H1 (cell line): Measurements from ENCODE around the gene SLN.
"Not testable (repeated sequence)": the region's sequence is repeated elsewhere in the genome, so short reads cannot be mapped to it uniquely, and the experiment has no call there.

ENCODE experiments used
- CHD2 ChIP-seq: IDR thresholded peaks from 2 replicates; pipeline ENCODE4 v1.6.1; 2012; ENCODE audit warnings: low read length, improper control_type of control experiment
- FOSL1 ChIP-seq: IDR thresholded peaks from 2 replicates; pipeline ENCODE4 v1.6.1; 2011; ENCODE audit warnings: mild to moderate bottlenecking, low read depth, low read length, moderate library complexity; ENCODE audit not compliant: insufficient read depth
- KDM4A ChIP-seq: IDR thresholded peaks from one replicate; pipeline ENCODE4 v1.7.1; 2012; ENCODE audit warnings: low read depth, mild to moderate bottlenecking, moderate library complexity, low read length, inconsistent platforms; ENCODE audit not compliant: severe bottlenecking
- PHF8 ChIP-seq: fragments of 200-600 bp; sonication (generic); conservative IDR thresholded peaks from 2 replicates; pipeline ENCODE4 v1.7.1; 2012; ENCODE audit warnings: low read depth, mild to moderate bottlenecking, inconsistent platforms, low read length, moderate library complexity
- POLR2A ChIP-seq, 2 experiments: IDR thresholded peaks; 1 replicate in 1 of 2; 2 replicates in 1 of 2; pipeline ENCODE4 v1.6.1; 2011; ENCODE audit warnings: low read depth in 2 of 2, low read length in 2 of 2, mild to moderate bottlenecking in 2 of 2; ENCODE audit errors: control extremely low read depth in 1 of 2
- RBBP5 ChIP-seq: IDR thresholded peaks from 2 replicates; pipeline ENCODE4 v1.7.1; 2012; ENCODE audit warnings: low read depth, mild to moderate bottlenecking, inconsistent platforms, low read length, moderate library complexity, borderline replicate concordance
- SAP30 ChIP-seq: fragments of 300-600 bp; sonication (generic); IDR thresholded peaks from 2 replicates; pipeline ENCODE4 v1.7.1; 2012; ENCODE audit warnings: low read length, moderate library complexity, mild to moderate bottlenecking, inconsistent platforms; ENCODE audit not compliant: insufficient read depth, insufficient replicate concordance
- SIN3A ChIP-seq, 2 experiments: IDR thresholded peaks in 1 of 2; conservative IDR thresholded peaks in 1 of 2; 2 replicates each; pipeline ENCODE4 v1.6.1; 2011 to 2012; ENCODE audit warnings: low read length in 2 of 2, improper control_type of control experiment in 1 of 2, low read depth in 1 of 2, mild to moderate bottlenecking in 1 of 2
- YY1 ChIP-seq: IDR thresholded peaks from 2 replicates; pipeline ENCODE4 v1.6.1; 2011; ENCODE audit warnings: low read depth, mild to moderate bottlenecking, low read length

DNA sequence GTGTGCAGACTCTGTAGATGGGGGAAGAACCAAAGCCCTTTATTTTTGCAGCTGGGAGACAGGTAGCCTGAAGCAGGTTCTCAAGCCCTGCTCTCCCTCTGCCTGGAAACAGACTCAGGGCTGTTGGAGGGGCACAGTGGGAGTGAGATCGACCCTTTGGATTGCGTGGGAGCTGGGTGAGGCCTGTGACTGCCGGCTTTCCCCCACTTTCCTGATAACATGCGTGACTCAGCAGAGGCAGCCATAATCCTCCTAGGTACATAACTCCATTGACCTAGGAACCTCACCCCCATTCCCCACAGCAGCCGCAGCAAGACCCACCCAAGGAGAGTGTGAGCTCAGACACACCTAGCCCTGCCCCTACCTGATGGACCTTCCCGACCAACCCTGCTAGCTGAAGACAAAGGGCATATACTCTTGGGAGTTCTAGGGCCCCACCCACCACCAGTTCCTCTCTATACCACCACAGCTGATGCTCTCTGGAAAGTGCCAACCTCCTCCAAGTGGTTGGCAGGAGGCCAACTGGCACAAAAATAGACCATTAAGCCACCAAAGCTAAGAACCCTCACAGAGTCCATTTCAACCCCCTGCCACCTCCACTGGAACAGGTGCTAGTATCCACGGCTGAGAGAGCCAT, 47.0 kb upstream of the SLN start:
- TF ChIP-seq SIN3A (conservative IDR thresholded peaks at IDR 0.05 in 1 of 2, IDR thresholded peaks at IDR 0.05 in 1 of 2; ENCODE audit: low read depth in 1 of 2, low read length in 2 of 2); SAP30; RBBP5; PHF8; POLR2A (IDR thresholded peaks at IDR 0.05; ENCODE audit: control extremely low read depth in 1 of 2, low read depth in 2 of 2, low read length in 2 of 2); FOSL1; YY1; KDM4A; CHD2: not testable (repeated sequence)
